KMS-11 (cell line): ENCODE data around the gene POGZ.

Experiments
- H2AFZ ChIP-seq: fragments of 200-600 bp; sonication (generic); 2 replicates; pipeline ENCODE4 v1.6.1; 2016; ENCODE audit warnings: antibody characterized with exemption, mixed run types, low read depth
- H3K27ac ChIP-seq: fragments of 200-600 bp; sonication (generic); 2 replicates; pipeline ENCODE4 v1.6.1; 2016; ENCODE audit warnings: mild to moderate bottlenecking, mixed run types
- H3K27me3 ChIP-seq: fragments of 200-600 bp; sonication (generic); 2 replicates; pipeline ENCODE4 v1.6.1; 2017; ENCODE audit warnings: mild to moderate bottlenecking, low read depth, mixed run types, moderate library complexity; ENCODE audit not compliant: insufficient read depth
- H3K36me3 ChIP-seq: fragments of 200-600 bp; sonication (generic); 2 replicates; pipeline ENCODE4 v1.6.1; 2017; ENCODE audit warnings: mild to moderate bottlenecking, mixed run types; ENCODE audit not compliant: insufficient read depth
- H3K4me1 ChIP-seq: fragments of 200-600 bp; sonication (generic); 2 replicates; pipeline ENCODE4 v1.6.1; 2016; ENCODE audit warnings: mild to moderate bottlenecking, low read depth, mixed run types; ENCODE audit not compliant: poor library complexity, severe bottlenecking
- H3K4me2 ChIP-seq: fragments of 200-600 bp; sonication (generic); 2 replicates; pipeline ENCODE4 v1.7.0; 2016; ENCODE audit warnings: mild to moderate bottlenecking, mixed run types
- H3K4me3 ChIP-seq: fragments of 200-600 bp; sonication (generic); IDR thresholded peaks from 2 replicates; pipeline ENCODE4 v1.6.1; 2017; ENCODE audit warnings: low read depth, low read length, mixed read lengths; ENCODE audit not compliant: insufficient read depth
- H3K79me2 ChIP-seq: fragments of 200-600 bp; sonication (generic); 2 replicates; pipeline ENCODE4 v1.6.1; 2016; ENCODE audit warnings: low read depth, mixed run types; ENCODE audit not compliant: insufficient read depth
- H3K9ac ChIP-seq: fragments of 200-600 bp; sonication (generic); 2 replicates; pipeline ENCODE4 v1.6.1; 2016; ENCODE audit warnings: mild to moderate bottlenecking, mixed run types
- H4K20me1 ChIP-seq: fragments of 200-600 bp; sonication (generic); 2 replicates; pipeline ENCODE4 v1.6.1; 2016; ENCODE audit warnings: mild to moderate bottlenecking, mixed run types; ENCODE audit not compliant: insufficient read depth
- CTCF ChIP-seq: fragments of 200-600 bp; sonication (generic); conservative IDR thresholded peaks from 2 replicates; pipeline ENCODE4 v1.6.1; 2017; ENCODE audit warnings: low read depth, mild to moderate bottlenecking, antibody characterized with exemption, low read length, moderate library complexity, mixed read lengths

The POGZ gene

GRCh38 chr1:151406176-151406575, 53.1 kb downstream of the POGZ start:
- Histone ChIP-seq H3K36me3 (peaks cover 39% of the 10 kb centered on the region; the same call in 1 of the 2 replicates), H3K27me3 (no peaks in the 10 kb centered on the region), H3K4me3 (no peak overlapping the region), H3K4me1 (peaks cover 64% of the 10 kb centered on the region), H3K27ac (peak overlapping the region; percentile 43; the same call in 1 of the 2 replicates), H2AFZ (no peak overlapping the region), H3K79me2 (peaks cover 28% of the 10 kb centered on the region), H4K20me1 (no peaks in the 10 kb centered on the region), H3K4me2 (peak overlapping the region; percentile 97; the same call in 1 of the 2 replicates), H3K9ac (no peak overlapping the region)
- no peak for TF ChIP-seq CTCF

- Histone ChIP-seq H3K9ac (no peak overlapping the region), H3K4me2 (peak overlapping the region; percentile 97), H3K36me3 (peaks cover 43% of the 10 kb centered on the region; the same call in 1 of the 2 replicates), H3K4me1 (peaks cover 73% of the 10 kb centered on the region), H3K79me2 (peaks cover 36% of the 10 kb centered on the region), H2AFZ (no peak overlapping the region), H3K27ac (peak overlapping the region; percentile 43), H3K27me3 (no peaks in the 10 kb centered on the region), H3K4me3 (peak overlapping the region; percentile 85), H4K20me1 (no peaks in the 10 kb centered on the region)
- 0 out of 2 replicates have a peak, but pooled peaks have one; percentile 6 for TF ChIP-seq CTCF
Measured at GRCh38 chr1:151405187-151405951, 53.9 kb downstream of the POGZ start.

GRCh38 chr1:151403612-151404011, 55.7 kb downstream of the POGZ start:
- Histone ChIP-seq H3K9ac (no peak overlapping the region), H3K4me2 (peak overlapping the region; percentile 97), H4K20me1 (no peaks in the 10 kb centered on the region), H2AFZ (no peak overlapping the region), H3K36me3 (peaks cover 36% of the 10 kb centered on the region; the same call in 1 of the 2 replicates), H3K27ac (peak overlapping the region; percentile 82; the same call in 1 of the 2 replicates), H3K79me2 (peaks cover 46% of the 10 kb centered on the region), H3K4me3 (no peak overlapping the region), H3K4me1 (peaks cover 78% of the 10 kb centered on the region), H3K27me3 (no peaks in the 10 kb centered on the region)
- no peak for TF ChIP-seq CTCF

- Histone ChIP-seq H2AFZ (no peak overlapping the region), H3K79me2 (peaks cover 46% of the 10 kb centered on the region), H3K9ac (peak overlapping the region; percentile 92; the same call in 1 of the 2 replicates), H3K36me3 (peaks cover 34% of the 10 kb centered on the region; the same call in 1 of the 2 replicates), H3K4me2 (peak overlapping the region; percentile 97), H3K27ac (peak overlapping the region; percentile 82), H3K4me3 (no peak overlapping the region), H4K20me1 (no peaks in the 10 kb centered on the region), H3K4me1 (peaks cover 79% of the 10 kb centered on the region), H3K27me3 (no peaks in the 10 kb centered on the region)
- TF ChIP-seq CTCF, result no peak; the same call in 1 of the 2 replicates
Measured at GRCh38 chr1:151402764-151403163, 56.5 kb downstream of the POGZ start.
